SHP77 treated with DMSO at 0.1 percent for 48 hours (cell line): Measurements from ENCODE around the gene ATAD3C.
"Not testable (repeated sequence)": the region's sequence is repeated elsewhere in the genome, so short reads cannot be mapped to it uniquely, and the experiment has no call there.

ENCODE experiments used
- DNase-seq: peaks from one replicate; lab custom pipeline; 2025; lab: John Stamatoyannopoulos, UW

ATAD3C gene

GRCh38 chr1:1442069-1442770 lies 7.3 kb upstream of the ATAD3C start:
- DNase-seq, result no peak

GRCh38 chr1:1446631-1447030 lies 2.9 kb upstream of the ATAD3C start:
- not testable (repeated sequence) for DNase-seq

GRCh38 chr1:1450616-1451015 lies 1.1 kb downstream of the ATAD3C start:
- not testable (repeated sequence) for DNase-seq

GRCh38 chr1:1451696-1452364 lies 2.3 kb downstream of the ATAD3C start:
- no peak for DNase-seq

- DNase-seq, result not testable (repeated sequence)
Observed at GRCh38 chr1:1452365-1452739, 2.9 kb downstream of the ATAD3C start.

GRCh38 chr1:1452882-1453281 lies 3.4 kb downstream of the ATAD3C start:
- no peak for DNase-seq

GRCh38 chr1:1454286-1455056 lies 5.0 kb downstream of the ATAD3C start:
- DNase-seq, result not testable (repeated sequence)

GRCh38 chr1:1455366-1455884 lies 5.9 kb downstream of the ATAD3C start:
- DNase-seq, result no peak

GRCh38 chr1:1455934-1456333 lies 6.4 kb downstream of the ATAD3C start:
- not testable (repeated sequence) for DNase-seq

- not testable (repeated sequence) for DNase-seq
Observed at GRCh38 chr1:1456683-1457255, 7.3 kb downstream of the ATAD3C start.

- not testable (repeated sequence) for DNase-seq
Observed at GRCh38 chr1:1459156-1459555, 9.7 kb downstream of the ATAD3C start.

- not testable (repeated sequence) for DNase-seq
Observed at GRCh38 chr1:1459711-1460110, 10.2 kb downstream of the ATAD3C start.

GRCh38 chr1:1460540-1461130 lies 11.1 kb downstream of the ATAD3C start:
- DNase-seq, result no peak

- no peak for DNase-seq
Observed at GRCh38 chr1:1461721-1462317, 12.3 kb downstream of the ATAD3C start.

GRCh38 chr1:1462318-1462966 lies 13.0 kb downstream of the ATAD3C start:
- peak; percentile 36 for DNase-seq

GRCh38 chr1:1463312-1463711 lies 13.8 kb downstream of the ATAD3C start:
- DNase-seq, result no peak

- DNase-seq, result not testable (repeated sequence)
Observed at GRCh38 chr1:1468196-1468985, 18.9 kb downstream of the ATAD3C start.

- DNase-seq, result no peak
Observed at GRCh38 chr1:1470626-1471388, 21.3 kb downstream of the ATAD3C start.

GRCh38 chr1:1471389-1472052 lies 22.0 kb downstream of the ATAD3C start, which contains the start of gene ATAD3B:
Gene ATAD3B (plus strand): TSS chr1:1471765. CDS start chr1:1471885, 120 bp downstream.
- peak; percentile 80 for DNase-seq
